HG03442 (cell line): ENCODE results near the gene AIF1.

Experiments used
- ATAC-seq: cut with Tn5 transposase; IDR thresholded peaks from one replicate; pipeline ENCODE4 v1.9.1; 2021; ENCODE audit warnings: mild to moderate bottlenecking, moderate library complexity; ENCODE audit not compliant: unreplicated experiment

Gene AIF1

DNA sequence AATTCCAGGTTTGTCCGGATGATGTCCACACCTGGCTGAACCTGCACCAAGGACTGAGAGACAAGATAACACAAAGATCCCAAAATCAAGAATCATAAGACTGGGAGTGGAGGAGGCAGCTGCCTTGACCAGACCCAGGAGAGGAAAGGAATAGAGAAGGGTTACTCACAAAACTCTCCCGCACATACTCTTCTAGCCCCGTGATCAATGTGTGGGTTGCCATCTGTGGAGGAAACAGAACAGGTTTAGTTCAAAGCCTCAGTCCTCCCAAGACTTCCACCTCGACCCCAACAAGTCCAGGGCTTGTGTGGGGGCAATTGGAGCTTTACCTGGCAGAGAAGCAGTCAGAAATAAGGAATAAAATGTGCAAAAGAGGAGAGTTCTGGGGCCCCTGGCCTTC is 26.3 kb downstream of the AIF1 start:
- no peak for ATAC-seq

DNA sequence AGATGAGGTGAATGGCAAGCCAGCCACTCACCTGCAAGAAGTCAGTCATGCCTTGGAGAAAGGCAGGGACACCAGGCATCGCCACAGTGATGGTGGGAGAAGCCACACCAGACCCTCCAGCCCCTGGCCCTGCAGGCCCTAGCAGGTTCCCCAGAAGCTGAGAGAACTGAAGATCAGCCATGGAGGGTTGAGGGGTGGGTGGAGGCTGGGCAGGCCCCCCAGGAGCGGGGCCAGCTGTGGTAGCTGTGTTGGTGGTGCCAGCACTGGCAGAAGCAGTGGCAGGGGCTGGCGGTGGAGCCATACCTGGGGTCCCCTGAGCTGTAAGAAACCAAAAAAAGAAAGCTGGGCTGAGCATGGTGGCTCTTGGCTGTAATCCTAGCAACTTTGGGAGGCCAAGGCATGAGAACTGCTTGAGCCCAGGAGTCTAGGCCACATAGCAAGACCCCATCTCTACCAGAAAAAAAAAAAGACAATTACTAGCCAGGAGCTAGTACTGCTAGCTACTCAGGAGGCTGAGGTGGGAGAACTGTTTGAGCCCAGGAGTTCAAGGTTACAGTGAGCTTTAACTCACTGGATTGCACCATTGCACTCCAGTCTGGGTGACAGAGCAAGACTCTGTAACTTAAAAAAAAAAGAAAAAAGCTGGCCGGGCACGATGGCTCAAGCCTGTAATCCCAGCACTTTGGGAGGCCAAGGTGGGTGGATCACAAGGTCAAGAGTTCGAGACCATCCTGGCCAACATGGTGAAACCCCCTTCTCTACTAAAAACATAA is 27.9 kb downstream of the AIF1 start:
- ATAC-seq = no peak

DNA sequence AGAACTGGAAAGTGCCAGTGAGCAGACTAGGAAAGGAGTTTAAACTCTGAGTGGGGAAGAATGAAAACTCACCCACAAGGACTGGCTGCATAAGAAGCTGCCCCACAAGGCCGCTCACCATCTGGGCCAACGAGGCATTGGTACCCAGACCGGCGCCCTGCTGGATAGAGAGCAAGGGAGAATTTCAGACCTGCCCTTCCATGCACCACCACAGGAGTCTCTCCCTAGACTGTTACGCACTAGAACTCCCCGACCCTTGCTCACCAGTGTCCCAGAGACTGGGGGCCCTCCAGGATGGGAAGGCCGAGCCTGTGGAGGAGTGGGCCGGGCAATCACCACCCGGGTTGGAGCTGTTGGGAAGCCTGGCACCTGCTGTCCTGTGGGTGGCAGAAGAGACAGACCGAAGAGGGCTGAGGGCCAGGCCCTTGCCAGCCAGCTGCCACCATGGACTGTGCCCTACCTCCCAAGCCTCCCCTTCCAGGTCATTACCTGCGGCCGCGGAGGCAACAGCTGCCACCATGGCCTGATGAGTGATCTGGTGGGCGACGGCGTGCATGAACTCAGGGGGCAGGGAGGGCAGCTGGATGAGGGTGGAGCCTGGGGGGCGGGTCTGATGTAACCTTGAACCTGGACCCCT is 28.9 kb downstream of the AIF1 start:
- ATAC-seq = no peak

DNA sequence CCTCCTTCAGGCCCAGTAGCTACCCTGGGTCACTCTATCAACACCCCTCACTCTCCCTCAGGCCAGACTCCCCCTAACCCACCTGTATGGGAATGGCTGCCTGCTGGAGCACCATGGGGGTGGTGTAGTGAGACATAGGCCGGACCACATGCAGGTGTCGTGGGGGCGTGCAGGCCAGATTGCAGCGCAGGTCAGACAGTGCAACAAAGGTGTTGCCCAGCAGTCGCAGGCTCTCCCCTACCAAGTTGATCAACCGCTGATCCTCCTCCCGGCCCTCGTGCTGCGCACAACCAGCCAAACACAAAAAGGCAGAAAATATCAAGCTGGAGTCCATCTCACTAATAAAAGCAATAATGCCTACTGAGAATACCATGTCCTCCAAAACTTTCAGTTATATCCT is 30.3 kb downstream of the AIF1 start:
- no peak for ATAC-seq

DNA sequence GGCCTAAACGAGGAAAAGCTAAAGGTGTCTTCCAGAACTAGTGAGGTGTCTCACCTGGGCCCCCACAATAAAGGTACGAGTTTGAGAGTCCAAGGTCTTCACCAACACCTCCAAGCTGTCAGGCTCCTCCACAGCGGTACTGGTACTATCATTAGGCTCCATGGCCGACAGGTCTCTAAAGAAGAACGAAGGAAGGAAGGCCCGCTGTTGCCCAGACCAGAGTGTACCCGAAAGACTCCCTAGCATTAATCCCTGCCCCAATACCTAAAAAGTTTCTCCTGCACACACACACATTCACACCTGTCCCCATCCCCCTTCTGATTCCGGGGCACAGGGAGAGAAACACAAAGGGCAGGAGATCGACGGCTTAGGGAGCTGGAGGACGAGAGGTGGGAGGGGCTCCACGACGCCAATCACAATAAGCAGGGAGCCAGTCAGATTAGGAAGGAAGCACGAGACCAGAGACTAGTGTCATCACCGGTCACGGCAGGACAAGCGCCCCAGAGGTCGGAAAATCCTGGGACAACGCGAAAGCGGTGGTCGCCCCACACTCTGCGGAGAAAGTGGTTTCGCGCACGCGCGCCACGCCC is 36.7 kb downstream of the AIF1 start:
- peak; percentile 40 for ATAC-seq

DNA sequence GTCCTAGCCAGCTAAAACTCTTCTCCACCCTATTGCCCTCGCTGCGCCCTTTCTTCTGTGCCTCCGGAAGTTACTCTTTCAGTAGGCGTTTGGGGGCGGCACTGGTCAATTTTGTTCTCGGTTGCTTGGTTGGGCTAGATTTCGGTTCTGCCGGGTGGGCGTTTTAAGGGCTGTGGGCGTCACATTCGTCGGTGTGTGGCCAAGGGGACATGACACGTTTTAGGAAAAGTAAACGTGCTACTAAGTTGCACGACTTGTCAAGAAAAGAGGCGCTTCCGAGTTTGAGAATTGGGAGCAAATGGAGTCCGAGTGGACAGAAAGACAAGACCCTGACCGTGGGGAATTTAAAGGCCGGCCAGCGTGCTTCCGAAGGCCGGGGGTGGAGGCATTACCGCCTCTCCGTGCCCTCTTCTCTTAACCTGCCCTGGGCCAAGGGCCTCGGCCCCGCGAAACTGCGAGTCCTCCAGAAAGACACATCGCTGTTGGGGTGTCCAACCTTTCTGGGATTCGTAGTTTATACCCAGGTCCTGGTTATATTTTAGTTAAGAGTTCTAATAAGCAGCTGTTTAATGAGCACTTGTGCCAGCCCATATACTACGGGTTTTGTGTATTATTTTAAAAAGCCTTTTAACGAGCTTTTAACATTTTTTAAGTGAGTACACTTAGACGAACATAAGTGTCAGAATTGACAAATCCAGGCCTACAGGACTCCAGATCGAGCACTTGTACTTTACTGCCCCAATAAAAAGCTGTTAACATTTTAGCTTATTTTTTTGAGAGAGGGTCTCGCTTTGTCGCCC is 38.1 kb downstream of the AIF1 start:
- peak; percentile 38 for ATAC-seq

DNA sequence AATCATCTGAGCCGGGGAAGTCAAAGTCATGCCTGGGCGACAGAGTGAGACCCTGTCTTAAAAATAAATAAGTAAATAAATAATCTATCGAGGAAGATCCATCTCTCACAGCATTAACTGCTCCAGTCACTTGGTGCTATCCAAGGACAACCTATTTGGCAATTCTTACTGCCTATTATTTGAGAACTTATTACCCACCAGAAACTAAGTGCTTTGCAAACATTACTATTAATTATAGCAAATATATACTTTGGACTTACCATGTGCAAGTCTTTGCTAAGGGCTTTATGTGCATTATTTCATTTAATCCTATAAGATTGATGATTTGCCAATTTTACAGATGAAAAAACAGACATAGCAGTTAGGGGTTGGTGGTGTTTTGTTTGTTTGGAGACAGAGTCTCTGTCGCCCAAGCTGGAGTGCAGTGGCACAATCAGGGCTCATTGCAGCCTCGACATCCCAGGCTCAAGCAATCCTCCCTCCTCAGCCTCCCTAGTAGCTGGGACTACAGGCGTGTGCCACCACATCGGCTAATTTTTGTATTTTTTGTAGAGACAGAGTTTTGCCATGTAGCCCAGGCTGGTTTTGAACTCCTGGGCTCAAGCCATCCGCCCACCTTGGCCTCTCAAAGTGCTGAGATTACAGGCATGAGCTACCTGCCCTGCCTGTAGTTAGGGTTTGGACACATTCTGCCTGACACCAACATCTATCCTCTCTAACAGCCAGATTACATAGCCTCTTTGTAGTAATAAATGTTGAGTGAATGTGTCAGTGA is 39.7 kb downstream of the AIF1 start:
- no peak for ATAC-seq

DNA sequence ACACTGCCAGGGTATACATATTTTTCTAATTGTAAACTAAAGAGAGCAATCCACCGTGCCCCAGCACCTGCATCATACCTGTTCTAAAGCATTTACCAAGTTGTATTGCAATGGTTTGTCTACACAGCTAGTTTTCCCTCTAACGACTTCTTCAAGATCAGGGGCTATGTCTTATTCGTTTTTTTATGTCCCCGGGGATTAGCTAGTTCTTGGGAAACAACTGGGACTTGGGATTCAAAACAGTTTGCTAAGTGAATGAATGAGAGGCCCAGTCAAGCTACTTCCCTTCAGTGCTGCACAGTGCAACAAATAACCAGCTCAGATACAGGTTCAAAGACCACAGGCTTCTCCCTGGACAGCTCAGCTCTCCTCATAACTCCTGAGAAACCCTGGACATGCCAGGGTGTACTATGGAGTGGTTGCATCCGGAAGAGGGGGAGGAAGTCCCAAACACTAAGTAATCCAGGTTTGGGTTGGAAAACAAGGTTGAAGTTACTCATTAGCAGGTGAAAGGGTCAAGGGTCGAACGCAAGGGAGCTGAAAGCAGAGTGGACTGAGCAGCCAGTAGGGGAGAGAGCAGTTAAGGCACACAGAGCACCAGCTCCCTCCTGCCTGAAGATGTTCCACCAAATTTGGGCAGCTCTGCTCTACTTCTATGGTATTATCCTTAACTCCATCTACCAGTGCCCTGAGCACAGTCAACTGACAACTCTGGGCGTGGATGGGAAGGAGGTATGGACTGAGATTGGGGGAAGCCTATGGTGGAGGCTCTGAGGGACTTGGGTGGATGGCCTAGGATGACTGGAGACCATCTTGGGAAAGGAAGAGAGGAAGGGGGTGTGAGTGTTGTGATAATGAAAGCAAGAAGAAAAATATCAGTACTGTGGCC is 40.6 kb downstream of the AIF1 start, which contains the start of gene APOM:
APOM (plus strand) TSS at position 546 of the 889 bp plus-strand sequence; CDS start at position 619, 73 bp downstream.
- no peak for ATAC-seq

DNA sequence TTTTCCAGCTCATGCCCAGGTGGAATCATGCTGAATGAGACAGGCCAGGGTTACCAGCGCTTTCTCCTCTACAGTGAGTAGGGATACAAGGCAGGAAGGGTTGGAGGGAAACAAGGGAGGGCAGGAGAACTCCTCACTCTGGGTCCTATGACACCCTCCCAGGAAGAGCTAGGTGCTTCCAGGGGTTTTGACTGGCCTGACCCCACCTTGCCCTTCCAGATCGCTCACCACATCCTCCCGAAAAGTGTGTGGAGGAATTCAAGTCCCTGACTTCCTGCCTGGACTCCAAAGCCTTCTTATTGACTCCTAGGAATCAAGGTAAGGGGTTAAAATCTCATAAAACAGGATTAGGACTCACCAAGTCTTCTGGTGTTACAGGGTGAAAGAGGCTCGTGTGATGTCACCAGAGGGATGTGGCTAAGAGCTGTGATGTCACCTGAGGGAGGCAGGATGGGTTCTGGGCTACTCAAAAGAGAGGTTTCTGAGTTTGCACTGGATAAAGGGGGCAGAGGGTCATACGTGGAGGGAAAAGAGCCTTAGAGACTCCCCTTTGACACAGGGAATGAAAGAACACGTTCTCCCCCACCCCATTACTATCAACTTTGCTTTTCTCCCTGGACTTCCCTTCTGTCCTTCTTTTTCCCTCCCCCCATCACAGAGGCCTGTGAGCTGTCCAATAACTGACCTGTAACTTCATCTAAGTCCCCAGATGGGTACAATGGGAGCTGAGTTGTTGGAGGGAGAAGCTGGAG is 42.5 kb downstream of the AIF1 start:
- no peak for ATAC-seq

DNA sequence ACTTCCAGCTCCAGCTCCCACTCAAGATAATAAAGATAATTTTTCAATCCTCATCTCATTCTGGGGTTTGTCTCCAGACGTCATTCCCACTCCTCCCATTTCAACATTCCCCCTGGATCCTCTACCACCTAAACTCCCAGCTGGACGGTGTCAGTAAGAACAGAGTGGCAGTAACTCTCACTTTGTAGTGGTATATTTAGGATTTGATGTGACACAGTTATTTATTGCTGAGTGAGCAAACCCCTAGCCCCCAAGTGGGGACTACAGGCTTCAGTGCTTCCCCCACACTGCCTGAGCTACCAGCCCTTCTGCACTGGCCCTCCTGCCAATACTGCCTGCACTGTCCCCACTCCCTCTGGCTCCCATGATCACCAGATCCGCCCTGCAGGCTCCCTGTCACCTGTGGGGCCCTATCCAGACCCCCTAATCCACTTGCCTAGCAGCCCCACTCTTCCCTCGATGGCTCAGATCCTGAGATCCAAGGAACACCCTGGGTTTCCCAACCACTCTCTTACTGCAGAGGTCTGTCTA is 43.2 kb downstream of the AIF1 start:
- ATAC-seq = no peak

DNA sequence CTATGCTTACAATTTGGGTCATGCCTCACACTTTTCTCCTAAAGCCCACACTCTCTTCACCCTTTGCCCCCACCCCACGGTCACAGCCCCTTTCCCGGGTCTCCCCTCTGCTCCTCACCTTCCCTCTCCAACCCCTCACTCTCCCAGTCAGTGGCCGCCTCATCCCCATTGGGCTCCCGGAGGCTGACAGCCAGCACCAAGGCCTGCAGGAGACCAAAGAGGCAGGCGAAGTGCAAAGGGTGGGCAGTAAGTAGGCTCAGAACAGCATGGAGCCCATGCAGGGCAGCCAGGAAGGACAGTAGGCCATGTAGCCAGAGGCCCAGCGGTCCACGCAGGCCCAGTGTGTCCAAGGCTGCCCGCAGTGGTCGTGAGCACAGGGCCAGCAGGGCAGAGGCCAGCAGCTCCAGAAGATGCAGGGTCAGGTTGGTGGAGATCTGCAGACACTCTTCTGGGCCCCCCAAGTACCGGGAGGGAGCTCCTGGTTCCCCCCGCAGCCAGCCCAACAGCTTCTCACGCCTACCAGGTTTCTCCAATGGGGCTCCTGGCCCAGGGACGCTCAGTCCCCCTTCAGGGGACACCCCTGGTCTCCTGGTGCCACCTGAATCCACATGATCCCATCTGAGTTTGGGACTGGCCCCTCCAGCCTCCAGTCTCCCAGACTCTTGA is 44.1 kb downstream of the AIF1 start:
- ATAC-seq = no peak

DNA sequence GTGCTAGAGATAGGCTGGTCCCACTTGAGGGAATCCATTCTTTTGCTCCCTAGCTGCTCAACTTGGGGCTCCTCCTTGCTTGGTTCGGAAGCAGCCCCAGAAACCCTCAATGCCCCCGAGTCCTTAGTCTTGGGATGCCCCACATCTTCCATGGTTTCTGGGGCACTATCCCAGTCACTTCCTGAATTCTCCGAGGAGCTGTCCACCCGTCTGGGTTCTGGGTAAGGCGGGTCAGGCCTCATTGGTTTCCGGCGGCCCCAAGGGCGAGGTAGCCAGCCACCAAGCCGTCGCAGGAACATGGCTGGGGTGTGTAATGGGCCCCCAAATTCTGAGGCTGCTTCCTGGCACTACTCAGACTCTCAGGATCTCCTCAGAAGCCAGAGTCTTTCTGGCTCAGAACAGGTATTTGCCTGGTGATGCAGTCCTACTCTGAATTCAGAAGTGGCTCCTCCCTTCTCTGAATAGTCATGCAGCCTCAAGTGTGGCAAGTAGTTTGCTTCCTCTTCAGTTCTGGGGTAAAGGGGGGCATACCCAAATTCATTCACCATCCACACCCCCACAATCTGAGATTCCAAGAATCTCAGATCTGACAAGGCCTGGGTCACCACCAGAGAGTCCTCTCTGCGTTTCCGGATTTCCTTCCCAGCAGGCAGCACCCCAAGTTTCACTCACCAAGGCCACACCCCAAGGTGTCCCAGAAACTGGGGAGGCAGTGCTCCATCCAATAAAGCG is 44.8 kb downstream of the AIF1 start:
- ATAC-seq = no peak

DNA sequence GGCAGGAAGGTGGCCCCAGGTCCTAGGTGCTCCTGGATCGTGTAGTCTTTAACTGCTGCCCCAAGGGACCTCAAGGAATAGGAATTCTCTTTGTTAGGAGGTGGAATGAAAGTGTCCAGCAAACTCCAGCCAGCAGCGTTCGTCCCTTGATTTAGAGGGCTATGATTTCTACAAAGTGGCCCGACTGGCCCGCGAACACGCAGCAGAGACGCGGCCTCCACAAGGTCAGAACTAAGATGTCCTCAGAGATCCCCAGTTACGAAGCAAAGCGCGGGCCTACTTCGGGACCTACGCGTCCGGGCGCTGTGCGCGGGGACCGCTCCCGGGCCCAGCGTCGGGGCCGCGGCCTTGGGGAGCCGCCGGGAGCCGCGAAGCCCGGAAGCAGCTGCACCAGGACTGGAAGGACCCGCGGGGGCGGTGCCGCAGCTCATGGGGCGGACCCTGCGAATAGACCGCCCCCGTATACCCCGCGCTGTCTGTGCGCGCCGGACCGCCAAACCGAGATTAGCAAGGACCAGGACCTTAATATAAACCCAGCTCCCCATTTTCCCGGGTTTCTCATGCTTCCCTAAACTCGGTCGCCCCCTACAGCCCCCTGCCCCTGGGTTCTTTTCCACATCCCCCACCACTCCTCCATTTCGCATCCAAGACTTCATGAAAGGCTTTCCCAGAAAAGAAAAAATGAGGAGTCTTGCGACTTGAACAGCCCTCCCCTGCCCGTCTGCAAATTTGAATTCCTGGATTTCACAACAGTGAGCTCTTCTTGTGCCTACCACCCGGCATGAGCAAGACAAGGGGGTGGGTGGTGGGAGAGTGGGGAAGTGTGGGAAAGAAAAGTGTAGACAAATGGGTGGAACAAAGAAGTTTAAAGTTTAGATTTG is 45.6 kb downstream of the AIF1 start, which contains the start of gene C6orf47:
C6orf47 (minus strand) TSS at position 398 of the 881 bp plus-strand sequence. CDS start 831 bp downstream, outside the sequence.
- no peak for ATAC-seq

DNA sequence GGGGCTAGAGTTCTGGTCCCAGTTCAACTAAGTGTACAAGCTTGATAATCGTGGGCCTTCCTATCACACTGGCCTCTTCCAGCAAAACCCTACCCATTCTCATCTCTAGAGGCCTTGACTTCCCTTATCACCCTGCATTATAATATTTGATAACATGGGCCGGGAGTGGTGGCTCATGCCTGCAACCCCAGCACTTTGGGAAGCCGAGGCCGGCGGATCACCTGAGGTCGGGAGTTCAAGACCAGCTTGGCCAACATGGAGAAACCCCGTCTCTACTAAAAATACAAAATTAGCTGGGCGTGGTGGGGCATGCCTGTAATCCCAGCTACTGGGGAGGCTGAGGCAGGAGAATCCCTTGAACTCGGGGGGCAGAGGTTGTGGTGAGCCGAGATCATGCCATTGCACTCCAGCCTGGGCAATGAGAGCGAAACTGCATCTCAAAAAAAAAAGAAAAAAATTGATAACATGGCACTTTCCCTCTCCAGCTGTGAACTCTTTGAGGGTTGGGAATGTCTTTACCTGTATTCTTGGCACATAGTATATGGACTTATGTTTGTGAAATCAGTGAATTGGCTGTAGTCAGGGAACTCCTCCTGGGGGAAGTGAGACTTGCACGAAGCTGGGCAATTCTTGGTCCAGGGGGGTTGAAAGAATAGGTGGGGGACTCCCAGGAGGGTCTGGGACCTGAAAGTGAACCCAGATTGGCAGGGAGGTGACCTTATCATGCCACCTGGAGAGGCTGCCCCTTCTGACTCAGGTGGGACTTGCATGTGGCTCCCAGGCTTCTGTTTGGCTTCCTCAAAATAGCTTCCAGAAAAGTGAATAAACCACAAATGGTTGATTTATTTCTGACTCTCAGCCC is 46.5 kb downstream of the AIF1 start:
- no peak for ATAC-seq

DNA sequence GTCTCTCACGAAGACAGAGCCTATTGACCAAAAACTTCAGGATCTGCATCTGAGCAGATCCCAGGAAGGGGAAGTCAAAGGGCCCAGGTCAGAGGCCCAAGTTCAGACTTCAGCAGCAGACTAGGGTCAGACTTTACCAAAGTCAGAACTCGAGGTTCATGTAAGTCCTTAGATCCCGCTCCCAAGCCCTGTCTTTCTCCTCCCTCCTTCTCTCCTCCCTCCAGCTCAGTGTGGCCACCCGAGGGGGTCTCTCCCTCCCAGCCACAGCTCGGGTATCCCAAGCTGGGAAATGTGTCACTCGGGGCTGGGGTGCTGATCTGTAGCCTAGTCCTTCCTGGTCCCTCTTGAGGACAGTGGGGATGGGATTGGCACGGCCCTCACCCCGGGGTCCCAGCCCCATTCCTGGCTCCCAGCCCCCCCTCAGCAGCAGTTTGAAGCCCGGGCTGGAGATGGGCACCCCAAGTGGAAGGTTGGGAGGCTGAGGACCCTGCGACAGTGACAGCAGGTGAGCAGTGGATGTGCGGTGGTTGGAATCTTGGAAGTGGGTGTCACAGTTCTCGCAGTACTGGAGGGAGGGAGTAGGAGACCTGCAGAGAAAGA is 47.2 kb downstream of the AIF1 start:
- no peak for ATAC-seq
